Small intestine (tissue), 7 donors: Measurements from ENCODE around the gene IP6K3. TPM values are rescaled to one million over a fixed set of nuclear protein-coding genes. Genes with fewer than 3 reads are reported as not detected.

ENCODE experiments used
- DNase-seq, 2 donors: peaks; one replicate each; pipeline versions ENCODE4 v3.0.0 to v3.0.0-alpha.2; 2013
- FAIRE-seq: peaks from 2 replicates; lab custom pipeline; 2012; peaks lifted over from hg19 to GRCh38; lab: Jason Lieb, UNC
- H3K27ac ChIP-seq, 3 donors: one replicate each; pipeline ENCODE4 v1.5.1; 2013; ENCODE audit warnings: low read length in 2 of 3, mild to moderate bottlenecking in 2 of 3, control low read depth in 1 of 3, inconsistent platforms in 1 of 3, low read depth in 1 of 3, moderate library complexity in 1 of 3
- H3K27me3 ChIP-seq, 3 donors: one replicate each; pipeline ENCODE4 v1.6.1; 2013; ENCODE audit warnings: low read length in 3 of 3, inconsistent platforms in 1 of 3; ENCODE audit not compliant: control insufficient read depth in 3 of 3, insufficient read depth in 3 of 3
- H3K36me3 ChIP-seq, 3 donors: one replicate each; pipeline ENCODE4 v1.6.1; 2013; ENCODE audit warnings: low read length in 3 of 3, inconsistent platforms in 1 of 3, low read depth in 1 of 3, mild to moderate bottlenecking in 1 of 3, moderate library complexity in 1 of 3; ENCODE audit not compliant: control insufficient read depth in 3 of 3, insufficient read depth in 2 of 3
- H3K4me1 ChIP-seq, 3 donors: one replicate each; pipeline ENCODE4 v1.6.1; 2013; ENCODE audit warnings: low read length in 2 of 3, inconsistent platforms in 1 of 3, low read depth in 1 of 3, mild to moderate bottlenecking in 1 of 3, moderate library complexity in 1 of 3; ENCODE audit not compliant: control insufficient read depth in 3 of 3, insufficient read depth in 2 of 3
- H3K4me3 ChIP-seq, 3 donors: one replicate each; pipeline ENCODE4 v1.5.1; 2013; ENCODE audit warnings: low read length in 3 of 3, control low read depth in 1 of 3, inconsistent platforms in 1 of 3, low read depth in 1 of 3, mild to moderate bottlenecking in 1 of 3, moderate library complexity in 1 of 3
- H3K9me3 ChIP-seq, 2 donors: one replicate each; pipeline ENCODE4 v1.6.1; 2013; ENCODE audit warnings: low read depth in 1 of 2, low read length in 1 of 2; ENCODE audit not compliant: control insufficient read depth in 2 of 2, insufficient read depth in 1 of 2
- WGBS, 3 donors: extraction: QIAGEN DNeasy Blood & Tissue Kit; methylation state at CpG; one replicate each; pipeline ENCODE4 v1.1.7; 2013; 5-methylcytosine and 5-hydroxymethylcytosine counted together
- polyA plus RNA-seq, 4 donors: library from polyadenylated mRNA; stranded (reverse) in 3 of 4; unstranded in 1 of 4; fragments of 200-250 nt in 3 of 4; fragments of 120-200 nt in 1 of 4; gene quantifications; one replicate each; pipeline versions ENCODE4 v1.2.1 to v1.2.3, GENCODE V29; 2013
- donor health status: healthy with polysubstance abuse.
- donor health status: control.
- donor health status: control.
- donor health status: Bipolar disorder and iron deficiency.
- donor health status: healthy.

IP6K3 gene
- polyA plus RNA-seq, 4 donors: 0.35 to 1.0 (median 0.72) TPM

- Histone ChIP-seq H3K27ac (no peak overlapping the region), H3K4me3 (no peak overlapping the region), H3K4me1 (peaks cover 0 to 25% (median 0%) of the 10 kb centered on the region in 3 donors), H3K36me3 (peaks cover 0 to 29% (median 5%) of the 10 kb centered on the region in 3 donors), H3K9me3 (peaks cover 0 to 9% of the 10 kb centered on the region in 2 donors), H3K27me3 (peaks cover 0 to 10% (median 0%) of the 10 kb centered on the region in 3 donors)
- 55 to 73% (median 65%) methylated on average over 10 of the region's 10 CpGs for WGBS, 3 donors
- DNase-seq (no peak), FAIRE-seq (no peak)
Observed at GRCh38 chr6:33769248-33769821, 22.6 kb upstream of the IP6K3 start.

GRCh38 chr6:33768644-33769120, 22.0 kb upstream of the IP6K3 start:
- 22 to 28% (median 22%) methylated on average over 7 of the region's 7 CpGs for WGBS, 3 donors
- peaks cover 0 to 25% (median 0%) of the 10 kb centered on the region in 3 donors for H3K4me1 ChIP-seq
- H3K27me3 ChIP-seq: peaks cover 0 to 12% (median 0%) of the 10 kb centered on the region in 3 donors
- H3K9me3 ChIP-seq: peaks cover 0 to 9% of the 10 kb centered on the region in 2 donors
- peaks cover 0 to 25% (median 5%) of the 10 kb centered on the region in 3 donors for H3K36me3 ChIP-seq
- DNase-seq (peak; percentile 78), FAIRE-seq (no peak)
- H3K27ac ChIP-seq: no peak overlapping the region
- no peak overlapping the region for H3K4me3 ChIP-seq

- FAIRE-seq: no peak
- Histone ChIP-seq H3K4me1 (peaks cover 0 to 28% (median 0%) of the 10 kb centered on the region in 3 donors), H3K4me3 (no peak overlapping the region), H3K27ac (no peak overlapping the region), H3K27me3 (peaks cover 0 to 14% (median 0%) of the 10 kb centered on the region in 3 donors), H3K9me3 (peaks cover 0 to 9% of the 10 kb centered on the region in 2 donors), H3K36me3 (peaks cover 0 to 10% (median 0%) of the 10 kb centered on the region in 3 donors)
- no peak for DNase-seq
- WGBS, 3 donors: 75 to 78% (median 76%) methylated on average over 11 of the region's 11 CpGs
Observed at GRCh38 chr6:33766921-33767907, 20.5 kb upstream of the IP6K3 start.

GRCh38 chr6:33765368-33765767, 18.7 kb upstream of the IP6K3 start:
- no peak for DNase-seq
- Histone ChIP-seq H3K36me3 (no peaks in the 10 kb centered on the region), H3K27me3 (peaks cover 0 to 14% (median 0%) of the 10 kb centered on the region in 3 donors), H3K27ac (no peak overlapping the region), H3K4me1 (peaks cover 0 to 19% (median 0%) of the 10 kb centered on the region in 3 donors), H3K4me3 (no peak overlapping the region), H3K9me3 (peaks cover 0 to 9% of the 10 kb centered on the region in 2 donors)
- 92 to 95% (median 92%) methylated on average over 9 of the region's 9 CpGs for WGBS, 3 donors
- no peak for FAIRE-seq

- peaks cover 0 to 9% of the 10 kb centered on the region in 2 donors for H3K9me3 ChIP-seq
- WGBS, 3 donors: 74 to 94% (median 83%) methylated on average over 2 of the region's 2 CpGs
- peaks cover 0 to 15% (median 0%) of the 10 kb centered on the region in 3 donors for H3K4me1 ChIP-seq
- DNase-seq (no peak), FAIRE-seq (no peak)
- H3K4me3 ChIP-seq: no peak overlapping the region
- no peak overlapping the region for H3K27ac ChIP-seq
- peaks cover 0 to 11% (median 0%) of the 10 kb centered on the region in 3 donors for H3K27me3 ChIP-seq
- H3K36me3 ChIP-seq: no peaks in the 10 kb centered on the region
Observed at GRCh38 chr6:33764036-33764435, 17.3 kb upstream of the IP6K3 start.

GRCh38 chr6:33763483-33763882, 16.8 kb upstream of the IP6K3 start:
- WGBS, 3 donors: 63 to 66% (median 65%) methylated on average over 6 of the region's 6 CpGs

GRCh38 chr6:33762713-33763112, 16.0 kb upstream of the IP6K3 start:
- Histone ChIP-seq H3K27me3 (peaks cover 0 to 10% (median 0%) of the 10 kb centered on the region in 3 donors), H3K9me3 (peaks cover 0 to 9% of the 10 kb centered on the region in 2 donors), H3K4me1 (peaks cover 0 to 15% (median 0%) of the 10 kb centered on the region in 3 donors), H3K27ac (no peak overlapping the region), H3K36me3 (no peaks in the 10 kb centered on the region), H3K4me3 (no peak overlapping the region)
- FAIRE-seq: no peak
- 69 to 77% (median 76%) methylated on average over 4 of the region's 4 CpGs for WGBS, 3 donors
- DNase-seq: no peak

More at GRCh38 chr6:33763483-33763882, 16.8 kb upstream of the IP6K3 start:
- FAIRE-seq (no peak), DNase-seq (no peak)
- Histone ChIP-seq H3K4me3 (no peak overlapping the region), H3K4me1 (peaks cover 0 to 15% (median 0%) of the 10 kb centered on the region in 3 donors), H3K36me3 (no peaks in the 10 kb centered on the region), H3K27me3 (peaks cover 0 to 10% (median 0%) of the 10 kb centered on the region in 3 donors), H3K9me3 (peaks cover 0 to 9% of the 10 kb centered on the region in 2 donors), H3K27ac (no peak overlapping the region)
